Smooth muscle cell (in vitro differentiated cells): ENCODE results near the gene APOA4. TPM values are rescaled to one million over a fixed set of nuclear protein-coding genes. Genes with fewer than 3 reads are reported as not detected.

Experiments used
- DNase-seq: peaks from one replicate; lab custom pipeline; 2025; ENCODE audit not compliant: unreplicated experiment; lab: John Stamatoyannopoulos, UW
- H2AFZ ChIP-seq: fragments of 200-600 bp; sonication (generic); 2 replicates; pipeline ENCODE4 v1.6.0; 2016; ENCODE audit warnings: antibody characterized with exemption, low read depth, mild to moderate bottlenecking
- H3F3A ChIP-seq: fragments of 200-600 bp; sonication (generic); 2 replicates; pipeline ENCODE4 v1.6.0; 2017; ENCODE audit warnings: antibody characterized with exemption, low read depth
- H3K27ac ChIP-seq: fragments of 200-600 bp; sonication (generic); 2 replicates; pipeline ENCODE4 v1.5.1; 2016; ENCODE audit warnings: low read depth, mild to moderate bottlenecking
- H3K27me3 ChIP-seq: fragments of 200-600 bp; sonication (generic); 2 replicates; pipeline ENCODE4 v1.6.1; 2016; ENCODE audit warnings: low read depth, mild to moderate bottlenecking
- H3K36me3 ChIP-seq: fragments of 200-600 bp; sonication (generic); 2 replicates; pipeline ENCODE4 v1.5.1; 2016; ENCODE audit warnings: low read depth
- H3K4me1 ChIP-seq: fragments of 200-600 bp; sonication (generic); 2 replicates; pipeline ENCODE4 v1.5.1; 2016; ENCODE audit warnings: low read depth
- H3K4me2 ChIP-seq: fragments of 200-600 bp; sonication (generic); 2 replicates; pipeline ENCODE4 v1.6.0; 2016; ENCODE audit warnings: mild to moderate bottlenecking
- H3K4me3 ChIP-seq: fragments of 200-600 bp; sonication (generic); 2 replicates; pipeline ENCODE4 v1.5.1; 2016; ENCODE audit warnings: mild to moderate bottlenecking
- H3K79me2 ChIP-seq: fragments of 200-600 bp; sonication (generic); 2 replicates; pipeline ENCODE4 v1.6.0; 2016; ENCODE audit warnings: low read depth, mild to moderate bottlenecking
- H3K9ac ChIP-seq: fragments of 200-600 bp; sonication (generic); 2 replicates; pipeline ENCODE4 v1.6.0; 2016; ENCODE audit warnings: low read depth
- H3K9me3 ChIP-seq: fragments of 200-600 bp; sonication (generic); replicated peaks from 2 replicates; pipeline ENCODE4 v1.5.1; 2016; ENCODE audit warnings: low read depth
- H4K20me1 ChIP-seq: fragments of 200-600 bp; sonication (generic); 2 replicates; pipeline ENCODE4 v1.6.0; 2016; ENCODE audit warnings: low read depth
- CTCF ChIP-seq: fragments of 200-600 bp; sonication (generic); IDR thresholded peaks from 2 replicates; pipeline ENCODE4 v1.5.1; 2017; ENCODE audit warnings: borderline replicate concordance, mild to moderate bottlenecking, antibody characterized with exemption; ENCODE audit not compliant: insufficient read depth, poor library complexity, severe bottlenecking
- WGBS: methylation state at CpG from one replicate; pipeline ENCODE4 v1.1.7; 2016; ENCODE audit warnings: low lambda C conversion rate; 5-methylcytosine and 5-hydroxymethylcytosine counted together
- polyA plus RNA-seq: library from polyadenylated mRNA; unstranded; fragments of >200 nt; fragmentation: Nextera tagmentation; extraction: Ambion mirVana; gene quantifications from 2 replicates; pipeline ENCODE4 v1.2.1, GENCODE V29; 2016
- total RNA-seq: library from RNA; depleted of rRNA; stranded (reverse); fragments of >200 nt; gene quantifications from 2 replicates; pipeline ENCODE4 v1.2.3, GENCODE V29; 2014

APOA4 gene
- total and polyA plus RNA-seq, 2 experiments from 2014 or later, result 0.15 TPM; not detected in 1

GRCh38 chr11:116864531-116864930 is 41.4 kb upstream of the APOA4 start:
- Histone ChIP-seq H3K27ac (peak overlapping the region; percentile 79), H3K4me3 (no peak overlapping the region), H3K9ac (no peak overlapping the region), H2AFZ (no peak overlapping the region), H4K20me1 (no peaks in the 10 kb centered on the region), H3K9me3 (no peaks in the 10 kb centered on the region), H3K4me2 (no peak overlapping the region), H3K36me3 (peaks cover 5% of the 10 kb centered on the region), H3F3A (no peaks in the 10 kb centered on the region), H3K4me1 (no peaks in the 10 kb centered on the region), H3K79me2 (no peaks in the 10 kb centered on the region), H3K27me3 (no peaks in the 10 kb centered on the region)
- 88% methylated on average over 5 of the region's 5 CpGs for WGBS
- no peak for DNase-seq
- no peak for TF ChIP-seq CTCF

GRCh38 chr11:116862951-116863350 is 39.8 kb upstream of the APOA4 start:
- no peaks in the 10 kb centered on the region for H3K9me3 ChIP-seq
- H3K27me3 ChIP-seq, result no peaks in the 10 kb centered on the region
- H2AFZ ChIP-seq, result no peak overlapping the region
- H3K4me1 ChIP-seq, result no peaks in the 10 kb centered on the region
- H3K4me2 ChIP-seq, result no peak overlapping the region
- no peak for DNase-seq
- no peaks in the 10 kb centered on the region for H3F3A ChIP-seq
- peaks cover 5% of the 10 kb centered on the region for H3K36me3 ChIP-seq
- TF ChIP-seq CTCF, result no peak
- H4K20me1 ChIP-seq, result no peaks in the 10 kb centered on the region
- H3K27ac ChIP-seq, result no peak overlapping the region
- H3K79me2 ChIP-seq, result no peaks in the 10 kb centered on the region
- no peak overlapping the region for H3K4me3 ChIP-seq
- H3K9ac ChIP-seq, result no peak overlapping the region
- 91% methylated on average over 3 of the region's 3 CpGs for WGBS

- Histone ChIP-seq H3K9ac (no peak overlapping the region), H3K79me2 (no peaks in the 10 kb centered on the region), H3K9me3 (no peaks in the 10 kb centered on the region), H3K4me2 (no peak overlapping the region), H4K20me1 (no peaks in the 10 kb centered on the region), H2AFZ (no peak overlapping the region), H3F3A (no peaks in the 10 kb centered on the region), H3K27ac (peak overlapping the region; percentile 32), H3K36me3 (peaks cover 5% of the 10 kb centered on the region), H3K4me1 (no peaks in the 10 kb centered on the region), H3K27me3 (no peaks in the 10 kb centered on the region), H3K4me3 (no peak overlapping the region)
- WGBS, result 96% methylated on average over 3 of the region's 3 CpGs
- no peak for TF ChIP-seq CTCF
- no peak for DNase-seq
These were observed 39.1 kb upstream of the APOA4 start for GRCh38 chr11:116862185-116862584.

- peaks cover 5% of the 10 kb centered on the region for H3K36me3 ChIP-seq
- DNase-seq, result no peak
- peak overlapping the region; percentile 84 for H3K27ac ChIP-seq
- H3K9me3 ChIP-seq, result no peaks in the 10 kb centered on the region
- H3K79me2 ChIP-seq, result no peaks in the 10 kb centered on the region
- no peaks in the 10 kb centered on the region for H3K27me3 ChIP-seq
- H3K4me1 ChIP-seq, result no peaks in the 10 kb centered on the region
- no peak overlapping the region for H3K4me3 ChIP-seq
- no peak for TF ChIP-seq CTCF
- H2AFZ ChIP-seq, result no peak overlapping the region
- WGBS, result 16% methylated on average over 1 of the region's 1 CpG
- no peaks in the 10 kb centered on the region for H4K20me1 ChIP-seq
- H3K4me2 ChIP-seq, result peak overlapping the region; percentile 12
- no peak overlapping the region for H3K9ac ChIP-seq
- no peaks in the 10 kb centered on the region for H3F3A ChIP-seq
These were observed 38.4 kb upstream of the APOA4 start for GRCh38 chr11:116861539-116861938.
